H1 (cell line): ENCODE results near the gene CSNK1D. TPM values are rescaled to one million over a fixed set of nuclear protein-coding genes. Genes with fewer than 3 reads are reported as not detected.

Source experiments
- BRCA1 ChIP-seq: IDR thresholded peaks from 2 replicates; pipeline ENCODE4 v1.6.1; 2012; ENCODE audit warnings: low read depth, low read length, improper control_type of control experiment
- polyA plus RNA-seq, 7 experiments: library from polyadenylated mRNA; depleted of rRNA in 3 of 7; stranded (reverse) in 5 of 7; unstranded in 2 of 7; fragments of >200 nt in 5 of 7; fragments of 200-250 nt in 2 of 7; gene quantifications; 1 replicate in 5 of 7; 2 replicates in 1 of 7; 4 replicates in 1 of 7; pipeline versions ENCODE4 v1.2.1 to v1.2.3, GENCODE V29; 2011 to 2013; ENCODE audit warnings: missing spikeins in 2 of 7, mixed read lengths in 2 of 7
- total RNA-seq: library from RNA; stranded (reverse); fragmentation: NEBNext Ultra II Directional; extraction: Animal tissue kit (Norgen Biotek cat#: 25700); gene quantifications from 2 replicates; pipeline ENCODE4 v1.2.1, GENCODE V29; 2021

Gene CSNK1D
- total and polyA plus RNA-seq, 2 of the 8 experiments (the other 6 are each of a cell fraction or from before 2014, with no cell fraction given) = 73.5 to 103 TPM

- TF ChIP-seq BRCA1 = no peak
Observed at GRCh38 chr17:82243648-82244412, 29.7 kb downstream of the CSNK1D start (continued).
